PC-3 (cell line): ENCODE results near the gene PAPOLB.

Source experiments
- CTCF ChIP-seq: fragments of 300-600 bp; sonication (generic); conservative IDR thresholded peaks from 2 replicates; pipeline ENCODE4 v1.5.1; 2017; ENCODE audit warnings: antibody characterized with exemption, low read depth, mild to moderate bottlenecking, low read length
- EZH2phosphoT487 ChIP-seq: fragments of 300-600 bp; sonication (generic); IDR thresholded peaks from 2 replicates; pipeline ENCODE4 v1.6.1; 2018; ENCODE audit warnings: mild to moderate bottlenecking, antibody characterized with exemption, low read length, borderline replicate concordance

- no peak for TF ChIP-seq CTCF
- no peak for TF ChIP-seq EZH2phosphoT487
These were observed 44.5 kb downstream of the PAPOLB start for GRCh38 chr7:4817178-4817901.
